ENCODE measurements around the gene SLC22A4. TPM values are rescaled to one million over a fixed set of nuclear protein-coding genes. Genes with fewer than 3 reads are reported as not detected.

Gene SLC22A4
- total and polyA plus RNA-seq, 2 of the 8 experiments (the other 6 are each of a cell fraction or from before 2014, with no cell fraction given): 0.45 to 0.60 TPM

GRCh38 chr5:132358775-132359174, 64.6 kb downstream of the SLC22A4 start:
- no peaks in the 10 kb centered on the region for H3K23me2 ChIP-seq (ENCODE audit: low read depth, low read length)
- H3K23ac ChIP-seq (ENCODE audit: insufficient read length): no peak overlapping the region
- no peak overlapping the region for H2BK20ac ChIP-seq (ENCODE audit: low read length)
- WGBS, 2 experiments (ENCODE audit: extremely low coverage in 1 of 2, insufficient coverage in 1 of 2, insufficient read length in 1 of 2, insufficient replicate concordance in 2 of 2, low coverage in 1 of 2, low lambda C conversion rate in 2 of 2, missing lambda C conversion rate in 1 of 2): 80% methylated on average over 1 of the region's 1 CpG; no CpG with 5 or more reads in 1 of the 2 experiments
- no peak for DNase-seq (ENCODE audit: low read depth in 1 of 2, low spot score in 2 of 2)
- H3K9ac ChIP-seq (replicated peaks in 1 of 4; ENCODE audit: extremely low read depth in 1 of 4, low read depth in 3 of 4, low read length in 3 of 4): no peak overlapping the region; a peak in 1 of 7 replicates
- no peak overlapping the region for H2BK5ac ChIP-seq (ENCODE audit: low read depth, low read length)
- H4K91ac ChIP-seq (replicated peaks; ENCODE audit: insufficient read length, low read length): no peak overlapping the region
- H3K18ac ChIP-seq (ENCODE audit: extremely low read depth, low read length): no peak overlapping the region
- no peak overlapping the region for H3K4ac ChIP-seq (replicated peaks; ENCODE audit: insufficient read length, low read depth, low read length)
- H2BK120ac ChIP-seq (replicated peaks; ENCODE audit: low read depth, low read length): no peak overlapping the region
- no peak overlapping the region for H3K4me2 ChIP-seq (ENCODE audit: insufficient read depth in 1 of 2, low read depth in 2 of 2, low read length in 2 of 2)
- no peak overlapping the region for H2BK15ac ChIP-seq (ENCODE audit: low read length)
- H4K5ac ChIP-seq (ENCODE audit: insufficient read length, low read depth, low read length): no peak overlapping the region
- ChIA-PET POLR2A (ENCODE audit: partially characterized antibody) (interaction anchor here (1.3 kb wide), 1 partner anchor 11 kb away, joined by 4 read pairs; the partner anchor contains the start of gene SLC22A5), CTCF (ENCODE audit: partially characterized antibody) (interaction anchor here (1.1 to 2.5 kb wide), 5 partner anchors 8 to 140 kb away, joined by 3 to 11 read pairs (median 3); no protein-coding TSS in a partner anchor)
- no peak overlapping the region for H3K56ac ChIP-seq (replicated peaks; ENCODE audit: insufficient read length, low read depth, low read length)
- H3K79me2 ChIP-seq (ENCODE audit: control insufficient read depth in 1 of 2, insufficient read depth in 2 of 2, low read length in 2 of 2): no peaks in the 10 kb centered on the region
- H3K36me3 ChIP-seq (ENCODE audit: control insufficient read depth in 2 of 4, insufficient read depth in 4 of 4, low read length in 3 of 4): no peaks in the 10 kb centered on the region
- H3K14ac ChIP-seq (ENCODE audit: insufficient read length): no peak overlapping the region
- H2BK12ac ChIP-seq (ENCODE audit: low read depth, low read length): no peak overlapping the region
- H2AK5ac ChIP-seq (ENCODE audit: low read depth, low read length): no peak overlapping the region; the same call in 1 of the 2 replicates
- no peak overlapping the region for H3K27ac ChIP-seq (ENCODE audit: low read depth, low read length)
- H3K27me3 ChIP-seq (replicated peaks in 1 of 4; ENCODE audit: control insufficient read depth in 3 of 4, extremely low read depth in 1 of 4, insufficient read depth in 3 of 4, low read length in 3 of 4): no peaks in the 10 kb centered on the region
- no peak overlapping the region for H4K8ac ChIP-seq (ENCODE audit: extremely low read depth, insufficient read depth, low read length)
- H3K4me3 ChIP-seq (ENCODE audit: extremely low read depth in 1 of 4, insufficient read depth in 2 of 4, low read depth in 3 of 4, low read length in 4 of 4): no peak overlapping the region
- peaks cover 3 to 6% (median 5%) of the 10 kb centered on the region in 4 experiments; a peak in 5 of 7 replicates for H3K4me1 ChIP-seq (replicated peaks in 1 of 4; ENCODE audit: control insufficient read depth in 3 of 4, insufficient read depth in 4 of 4, low read length in 3 of 4)
- no peak overlapping the region for H2AFZ ChIP-seq (ENCODE audit: low read length)
- no peaks in the 10 kb centered on the region for H3K79me1 ChIP-seq (ENCODE audit: low read depth, low read length)
- no peak for FAIRE-seq
- no peaks in the 10 kb centered on the region for H3K9me3 ChIP-seq (ENCODE audit: insufficient read depth in 2 of 2, low read depth in 1 of 2, low read length in 1 of 2)
- H4K20me1 ChIP-seq (replicated peaks in 1 of 2; ENCODE audit: control insufficient read depth in 1 of 2, insufficient read depth in 2 of 2, low read length in 2 of 2): no peaks in the 10 kb centered on the region

Data from H1 (cell line).